ENCODE data around the gene SORD.
A peak's percentile ranks its signal among the peaks of the same experiment; 100 is the strongest.
"Not testable (repeated sequence)": the region's sequence is repeated elsewhere in the genome, so short reads cannot be mapped to it uniquely, and the experiment has no call there.

The SORD gene

GRCh38 chr15:45025627-45026026, 2.6 kb downstream of the SORD start:
- not testable (repeated sequence) for DNase-seq

GRCh38 chr15:45026651-45027190, 3.7 kb downstream of the SORD start:
- no peak for DNase-seq

GRCh38 chr15:45027220-45027619, 4.2 kb downstream of the SORD start:
- no peak for DNase-seq

DNA sequence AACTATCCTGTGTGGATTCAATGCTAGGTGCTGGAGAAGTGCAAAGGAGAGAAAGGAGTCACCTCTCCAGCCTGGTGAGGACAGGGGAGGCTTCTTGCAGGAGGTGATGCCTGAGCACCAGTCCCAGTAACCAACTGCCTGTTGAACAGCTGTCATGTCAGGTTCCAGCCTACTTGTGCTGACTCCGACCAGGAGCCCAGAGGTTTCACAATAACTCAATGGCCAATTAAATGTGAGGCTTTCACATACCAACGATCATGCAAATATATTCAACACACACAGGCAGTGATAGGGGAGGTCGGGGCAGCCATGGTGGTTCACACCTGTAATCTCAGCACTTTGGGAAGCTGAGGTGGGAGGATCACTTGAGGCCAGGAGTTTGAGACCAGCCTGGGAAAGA, 7.7 kb downstream of the SORD start:
- DNase-seq, result no peak

- DNase-seq, result not testable (repeated sequence)
Observed at GRCh38 chr15:45031522-45032028, 8.6 kb downstream of the SORD start.

GRCh38 chr15:45032501-45032900, 9.5 kb downstream of the SORD start:
- not testable (repeated sequence) for DNase-seq

GRCh38 chr15:45034087-45034486, 11.1 kb downstream of the SORD start:
- DNase-seq, result not testable (repeated sequence)

DNA sequence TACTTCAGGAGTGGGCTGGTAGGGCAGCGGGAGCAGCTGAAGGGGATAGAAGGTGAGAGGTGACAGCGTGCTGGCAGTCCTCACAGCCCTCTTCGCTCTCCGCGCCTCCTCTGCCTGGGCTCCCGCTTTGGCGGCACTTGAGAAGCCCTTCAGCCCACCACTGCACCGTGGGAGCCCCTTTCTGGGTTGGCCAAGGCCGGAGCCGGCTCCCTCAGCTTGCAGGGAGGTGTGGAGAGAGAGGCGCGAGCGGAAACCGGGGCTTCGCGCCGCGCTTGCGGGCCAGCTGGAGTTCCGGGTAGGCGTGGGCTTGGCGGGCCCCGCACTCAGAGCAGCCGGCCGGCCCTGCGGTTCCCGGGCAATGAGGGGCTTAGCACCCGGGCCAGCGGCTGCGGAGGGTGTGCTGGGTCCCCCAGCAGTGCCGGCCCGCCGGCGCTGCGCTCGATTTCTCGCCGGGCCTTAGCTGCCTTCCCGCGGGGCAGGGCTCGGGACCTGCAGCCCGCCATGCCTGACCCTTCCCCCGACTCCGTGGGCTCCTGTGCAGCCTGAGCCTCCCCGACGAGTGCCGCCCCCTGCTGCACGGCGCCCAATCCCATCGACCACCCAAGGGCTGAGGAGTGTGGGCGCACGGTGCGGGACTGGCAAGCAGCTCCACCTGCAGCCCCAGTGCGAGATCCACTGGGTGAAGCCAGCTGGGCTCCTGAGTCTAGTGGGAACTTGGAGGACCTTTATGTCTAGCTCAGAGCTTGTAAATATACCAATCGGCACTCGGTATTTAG, 11.8 kb downstream of the SORD start:
- not testable (repeated sequence) for DNase-seq

DNA sequence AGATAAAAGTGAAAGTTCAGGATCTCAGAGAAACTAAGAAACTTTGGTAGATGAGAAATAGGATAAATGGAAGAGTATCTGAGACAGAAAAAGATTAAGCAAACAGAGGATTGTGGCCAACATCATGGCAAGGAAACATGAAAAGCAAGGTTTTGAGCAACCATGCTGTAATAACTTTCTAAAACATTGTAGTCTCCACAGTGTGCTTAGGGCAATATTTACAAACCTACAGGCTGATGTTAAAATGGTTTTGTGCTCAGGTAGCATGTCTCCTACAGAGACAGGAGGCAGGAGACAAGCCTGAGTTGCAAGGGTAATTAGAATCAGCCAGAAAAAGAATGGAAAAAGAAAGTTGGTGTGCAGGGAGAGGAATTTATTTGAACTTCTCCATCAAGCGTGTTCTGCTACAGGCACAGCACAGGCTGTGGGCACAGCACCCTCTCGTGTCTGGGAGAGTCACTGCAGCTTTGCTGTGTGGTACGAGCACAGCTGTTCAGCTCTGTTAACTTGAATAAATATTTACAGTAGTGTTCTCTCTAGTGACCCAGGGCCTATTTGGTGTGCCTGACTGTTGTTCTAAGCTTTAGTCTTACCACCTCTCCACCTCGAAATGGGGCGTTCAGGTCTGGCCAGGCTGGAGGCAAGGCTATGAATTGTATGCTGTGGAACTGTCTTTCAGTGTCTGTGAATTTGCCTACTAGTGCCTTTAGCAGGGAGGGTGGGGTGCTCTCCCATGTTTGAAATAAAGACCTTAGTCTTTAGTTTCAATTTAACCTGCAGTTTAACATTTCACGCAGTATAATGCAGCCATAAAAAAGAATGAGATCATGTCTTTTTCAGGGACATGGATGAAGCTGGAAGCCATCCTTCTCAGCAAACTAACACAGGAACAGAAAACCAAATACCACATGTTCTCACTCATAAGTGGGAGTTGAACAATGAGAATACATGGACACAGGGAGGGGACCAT, 14.1 kb downstream of the SORD start:
- DNase-seq, result peak; percentile 67

DNA sequence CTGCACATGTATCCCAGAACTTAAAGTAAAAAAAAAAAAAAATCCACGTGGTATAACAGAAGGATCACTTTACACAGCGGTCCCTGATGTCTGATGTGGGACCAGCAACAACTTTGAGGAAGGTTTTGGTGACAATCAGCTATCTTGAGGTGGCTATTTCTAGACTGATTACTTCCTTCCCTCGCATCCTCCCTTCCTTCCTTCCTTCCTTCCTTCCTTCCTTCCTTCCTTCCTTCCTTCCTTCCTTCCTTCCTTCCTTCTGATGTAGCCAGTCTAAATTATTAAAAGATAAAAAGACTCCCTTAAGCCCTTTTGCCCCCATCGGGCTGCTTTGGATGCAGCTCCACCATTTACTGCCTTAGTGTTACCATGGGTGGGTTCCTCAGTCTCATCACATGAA, 14.9 kb downstream of the SORD start:
- DNase-seq, result no peak

GRCh38 chr15:45040396-45040795, 17.4 kb downstream of the SORD start:
- not testable (repeated sequence) for DNase-seq

DNA sequence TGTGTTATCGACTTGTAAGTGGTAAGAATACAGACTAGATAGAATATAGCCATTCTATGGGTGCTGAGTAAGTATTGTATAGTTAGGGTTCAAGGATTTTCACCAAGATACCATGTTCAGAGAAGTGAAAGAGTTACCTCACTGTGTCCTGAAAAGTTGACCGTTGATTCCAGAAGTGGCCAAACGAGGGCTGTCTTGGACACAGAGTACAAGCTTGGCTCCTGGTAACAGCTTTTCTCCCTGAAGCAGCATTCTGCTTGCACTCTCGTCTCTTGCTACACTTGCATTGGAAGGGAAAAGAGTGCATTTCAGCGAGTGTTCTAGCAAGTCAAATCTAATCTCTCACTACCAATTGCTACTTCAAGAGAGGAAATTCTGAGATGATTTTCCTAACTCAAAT, 18.5 kb downstream of the SORD start:
- DNase-seq, result not testable (repeated sequence)

GRCh38 chr15:45042859-45043258, 19.9 kb downstream of the SORD start:
- DNase-seq, result not testable (repeated sequence)

- DNase-seq, result not testable (repeated sequence)
Observed at GRCh38 chr15:45044270-45044669, 21.3 kb downstream of the SORD start.

DNA sequence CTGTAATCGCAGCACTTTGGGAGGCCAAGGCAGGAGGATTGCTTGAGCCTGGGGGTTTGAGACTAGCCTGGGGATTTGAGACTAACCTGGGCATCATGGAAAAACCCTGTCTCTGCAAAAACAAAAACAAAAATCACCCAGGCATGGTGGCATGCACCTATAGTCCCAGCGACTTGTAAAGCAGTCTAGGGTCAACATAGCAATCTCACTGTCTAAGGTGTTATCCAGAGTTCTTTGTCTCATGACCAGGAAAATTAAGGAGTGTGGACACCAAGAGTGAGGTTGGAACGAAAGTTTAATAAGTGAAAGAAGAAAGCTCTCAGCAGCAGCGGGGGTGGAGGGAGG, 25.4 kb downstream of the SORD start:
- DNase-seq, result not testable (repeated sequence)

- no peak for DNase-seq
Observed at GRCh38 chr15:45048794-45049631, 26.0 kb downstream of the SORD start.

DNA sequence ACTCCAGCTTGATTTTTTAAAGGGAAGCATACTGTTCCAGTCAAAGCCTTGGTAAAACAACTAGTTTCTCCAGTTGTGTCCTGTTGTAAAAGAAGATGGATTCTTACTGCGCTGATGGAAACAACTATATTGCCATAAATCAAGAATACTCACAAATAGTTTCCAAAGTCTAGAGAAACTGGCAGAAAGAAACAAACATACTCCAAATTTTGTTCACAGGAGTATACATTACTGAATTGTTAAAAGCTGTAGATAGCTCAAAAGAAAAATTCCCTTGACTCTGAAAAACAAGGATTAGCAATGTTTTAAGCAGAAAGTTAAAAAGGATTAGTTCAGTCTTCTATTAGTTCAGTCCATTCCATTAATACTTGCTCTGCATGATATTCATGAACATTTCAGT, 27.6 kb downstream of the SORD start:
- no peak for DNase-seq

DNA sequence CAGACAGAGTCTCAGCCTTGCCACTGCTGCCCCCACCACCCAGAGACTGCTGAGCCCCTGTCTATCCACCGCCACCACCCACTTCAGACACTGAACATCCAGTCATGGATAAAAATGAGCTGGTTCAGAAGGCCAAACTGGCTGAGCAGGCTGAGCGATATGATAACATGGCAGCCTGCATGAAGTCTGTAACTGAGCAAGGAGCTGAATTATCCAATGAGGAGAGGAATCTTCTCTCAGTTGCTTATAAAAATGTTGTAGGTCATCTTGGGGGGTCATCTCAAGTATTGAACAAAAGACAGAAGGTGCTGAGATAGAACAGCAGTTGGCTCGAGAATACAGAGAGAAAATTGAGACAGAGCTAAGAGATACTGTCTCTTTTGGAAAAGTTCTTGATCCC, 29.7 kb downstream of the SORD start:
- DNase-seq, result not testable (repeated sequence)

- DNase-seq, result not testable (repeated sequence)
Observed at GRCh38 chr15:45058690-45059675, 36.0 kb downstream of the SORD start.

GRCh38 chr15:45062301-45062700, 39.3 kb downstream of the SORD start:
- not testable (repeated sequence) for DNase-seq

- no peak for DNase-seq
Observed at GRCh38 chr15:45064386-45064785, 41.4 kb downstream of the SORD start.
